Kidney epithelial cell (primary cell): ENCODE measurements around the gene AIFM3. TPM values are rescaled to one million over a fixed set of nuclear protein-coding genes. Genes with fewer than 3 reads are reported as not detected.

Source experiments
- DNase-seq: peaks from one replicate; pipeline ENCODE4 v3.0.0-alpha.2; 2010; ENCODE audit warnings: low read depth
- H3K27me3 ChIP-seq: 2 replicates; pipeline ENCODE4 v1.6.0; 2011; ENCODE audit warnings: low read length; ENCODE audit not compliant: control insufficient read depth, insufficient read depth
- H3K36me3 ChIP-seq: 2 replicates; pipeline ENCODE4 v1.5.1; 2011; ENCODE audit warnings: low read length; ENCODE audit not compliant: control insufficient read depth, insufficient read depth
- H3K4me3 ChIP-seq: 2 replicates; pipeline ENCODE4 v1.5.1; 2011; ENCODE audit warnings: low read depth, mild to moderate bottlenecking, control low read depth, low read length
- CTCF ChIP-seq: IDR thresholded peaks from 2 replicates; pipeline ENCODE4 v1.5.1; 2011; ENCODE audit warnings: mild to moderate bottlenecking, moderate library complexity, low read length, control low read depth, inconsistent platforms; ENCODE audit not compliant: insufficient read depth, poor library complexity, severe bottlenecking
- total RNA-seq: library from RNA; depleted of rRNA; stranded (reverse); fragments of >200 nt; gene quantifications from 2 replicates; pipeline ENCODE4 v1.2.3, GENCODE V29; 2015

Gene AIFM3
- total RNA-seq, 1 donor from 2014 or later, result 1.5 TPM

DNA sequence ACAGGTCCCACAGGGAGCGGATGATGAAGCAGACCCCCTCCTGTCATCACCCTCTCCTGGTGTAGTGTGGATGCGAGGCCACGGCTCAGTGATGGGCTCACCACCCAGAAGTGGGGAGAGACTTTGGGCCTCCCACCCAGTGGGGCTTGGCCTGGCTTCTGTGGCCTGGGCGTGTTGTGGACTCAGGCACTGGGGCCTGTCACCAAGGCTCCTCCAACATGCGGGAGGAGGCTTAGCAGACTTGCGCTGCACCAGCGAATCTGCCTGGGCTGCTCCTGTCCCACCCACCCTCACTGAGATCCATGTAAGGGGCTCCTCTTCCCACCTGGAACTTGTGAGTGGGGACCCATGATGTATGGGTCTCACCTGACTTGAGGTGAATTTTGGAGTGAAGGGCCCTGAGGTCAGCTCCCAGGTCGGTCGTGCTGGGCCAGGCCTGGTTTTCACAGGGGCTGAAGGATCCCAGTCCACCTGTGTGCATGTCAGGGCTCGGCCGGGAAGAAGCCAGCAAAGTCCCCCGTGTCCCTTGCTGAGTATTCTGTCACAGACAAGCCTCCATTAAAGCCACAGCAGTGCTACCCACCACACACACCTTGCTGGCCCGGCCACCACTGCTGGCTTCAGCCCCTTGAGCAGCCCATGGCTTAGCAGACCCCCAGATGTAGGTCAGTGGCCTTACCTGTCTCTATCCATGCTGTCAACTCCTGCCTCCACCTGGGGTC, 30.6 kb downstream of the AIFM3 start:
- H3K4me3 ChIP-seq, result no peak overlapping the region
- peaks cover 5% of the 10 kb centered on the region for H3K36me3 ChIP-seq
- DNase-seq, result no peak
- TF ChIP-seq CTCF, result no peak
- H3K27me3 ChIP-seq, result no peaks in the 10 kb centered on the region

- DNase-seq, result no peak
- H3K36me3 ChIP-seq, result peaks cover 5% of the 10 kb centered on the region
- no peak overlapping the region for H3K4me3 ChIP-seq
- no peak for TF ChIP-seq CTCF
- no peaks in the 10 kb centered on the region for H3K27me3 ChIP-seq
Observed at GRCh38 chr22:20998411-20999336, 31.6 kb downstream of the AIFM3 start.

DNA sequence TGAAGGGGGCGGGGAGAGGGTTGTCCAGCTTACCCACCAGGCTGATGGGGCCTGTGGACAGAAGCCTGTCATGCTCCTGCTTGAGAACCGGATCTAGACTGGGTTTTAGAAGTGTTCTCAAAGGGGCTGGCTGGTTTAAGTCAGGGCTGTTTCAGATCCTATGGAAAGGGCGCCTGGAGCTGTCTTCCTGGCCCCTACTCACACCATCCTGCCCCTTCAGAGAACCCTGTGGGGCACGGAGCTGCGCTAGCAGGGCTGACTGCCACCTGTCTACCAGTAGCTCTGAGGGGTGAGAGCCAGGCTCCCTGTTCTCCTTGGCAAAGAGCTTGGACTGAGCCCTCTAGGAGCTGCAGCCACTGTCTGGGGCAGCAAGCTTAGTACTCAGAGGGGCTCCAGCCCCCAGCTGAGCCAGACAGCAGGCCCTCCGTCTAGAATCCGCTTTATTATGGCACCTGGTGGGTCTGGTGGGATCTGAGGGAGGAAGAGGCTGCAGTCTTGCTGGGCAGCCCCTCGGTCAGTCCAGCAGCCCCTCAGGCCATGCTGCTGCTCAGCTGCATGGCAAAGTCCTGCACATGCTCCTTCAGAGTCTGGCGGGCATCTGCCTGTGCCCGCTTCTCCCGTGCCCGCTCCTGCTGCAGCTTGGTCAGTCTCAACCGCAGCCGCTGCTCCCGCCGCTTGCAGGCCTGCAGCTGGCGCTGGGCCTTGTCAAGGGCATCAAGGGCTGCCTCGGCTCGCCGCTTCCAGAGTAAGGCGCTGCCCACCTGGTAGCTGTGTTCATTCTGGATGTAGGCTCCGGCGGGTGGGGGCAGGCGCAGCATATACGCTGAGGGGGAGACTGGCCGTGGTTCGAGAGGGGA, 32.5 kb downstream of the AIFM3 start:
- Histone ChIP-seq H3K4me3 (no peak overlapping the region), H3K27me3 (no peaks in the 10 kb centered on the region), H3K36me3 (peaks cover 5% of the 10 kb centered on the region)
- TF ChIP-seq CTCF, result no peak
- no peak for DNase-seq

DNA sequence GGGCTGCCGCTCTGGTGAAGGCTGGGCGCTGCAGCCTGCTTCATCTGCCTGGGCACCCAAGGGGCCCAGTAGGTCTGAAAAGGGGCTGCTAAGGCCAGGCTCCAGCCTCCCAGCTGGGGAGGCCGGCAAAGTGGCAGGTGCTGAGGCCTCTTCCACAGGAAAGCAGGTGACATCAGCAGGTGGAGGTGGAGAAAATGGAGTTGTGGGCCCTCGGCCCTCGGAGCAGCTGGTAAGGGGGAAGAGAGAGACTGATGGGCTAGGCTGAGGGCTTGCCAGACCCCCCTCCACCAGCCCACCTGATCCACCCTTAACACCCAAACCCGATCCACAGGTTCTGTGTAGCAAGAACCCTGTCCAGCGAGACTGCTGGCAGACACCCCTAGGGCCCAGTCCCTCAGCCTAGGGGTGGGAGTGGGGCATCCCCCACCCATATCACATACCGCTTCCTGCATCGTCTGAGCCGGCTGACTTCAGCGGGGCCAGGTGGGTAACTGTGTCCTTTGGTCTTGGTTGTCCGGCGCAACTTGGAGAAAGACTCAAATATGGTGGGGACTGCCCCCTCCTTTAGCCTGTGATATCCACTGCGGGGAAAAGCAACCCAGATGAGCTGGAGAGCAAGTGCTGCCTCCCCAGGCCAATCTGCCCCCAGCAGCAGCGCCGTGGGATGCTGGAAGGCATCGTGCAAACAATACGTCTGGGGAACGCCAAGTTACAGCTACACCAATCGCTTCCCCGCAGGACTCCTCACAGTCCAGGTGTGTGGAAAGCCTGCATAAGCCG, 33.3 kb downstream of the AIFM3 start:
- DNase-seq, result no peak
- H3K36me3 ChIP-seq, result peaks cover 5% of the 10 kb centered on the region
- TF ChIP-seq CTCF, result peak; percentile 4
- peak overlapping the region; percentile 85 for H3K4me3 ChIP-seq
- H3K27me3 ChIP-seq, result no peaks in the 10 kb centered on the region

GRCh38 chr22:21000987-21001600, 34.0 kb downstream of the AIFM3 start:
- DNase-seq, result no peak
- Histone ChIP-seq H3K36me3 (peaks cover 5% of the 10 kb centered on the region), H3K4me3 (peak overlapping the region; percentile 85), H3K27me3 (no peaks in the 10 kb centered on the region)
- no peak for TF ChIP-seq CTCF
